Calu3 (cell line): Measurements from ENCODE around the gene NXPE4. TPM values are rescaled to one million over a fixed set of nuclear protein-coding genes. Genes with fewer than 3 reads are reported as not detected.
"Not testable (repeated sequence)": the region's sequence is repeated elsewhere in the genome, so short reads cannot be mapped to it uniquely, and the experiment has no call there.

Experiments used
- BruUV-seq: library from RNA; stranded (reverse); fragments of 400-500 nt; replicated peaks from 2 replicates; lab custom pipeline; 2021; lab: Mats Ljungman, UMichigan
- CTCF ChIA-PET: fragments of 300-600 bp; sonication (Branson Sonifier 250); formaldehyde crosslinking; loops from one replicate; lab custom pipeline; 2022; ENCODE audit warnings: antibody characterized with exemption; lab: Charles Lee
- DNase-seq: peaks from one replicate; pipeline ENCODE4 v3.0.0; 2022
- H3K27ac Mint-ChIP-seq: one replicate; pipeline ENCODE4 v1.8.0; 2022; ENCODE audit warnings: mixed read lengths; ENCODE audit not compliant: unreplicated experiment
- H3K27me3 Mint-ChIP-seq: one replicate; pipeline ENCODE4 v1.8.0; 2022; ENCODE audit warnings: mixed read lengths; ENCODE audit not compliant: unreplicated experiment
- H3K36me3 Mint-ChIP-seq: one replicate; pipeline ENCODE4 v1.8.0; 2022; ENCODE audit warnings: mild to moderate bottlenecking, moderate library complexity, mixed read lengths; ENCODE audit not compliant: insufficient read depth, unreplicated experiment
- H3K4me1 Mint-ChIP-seq: one replicate; pipeline ENCODE4 v1.8.0; 2022; ENCODE audit warnings: mild to moderate bottlenecking, low read depth, mixed read lengths; ENCODE audit not compliant: unreplicated experiment
- H3K4me3 Mint-ChIP-seq: one replicate; pipeline ENCODE4 v1.8.0; 2022; ENCODE audit warnings: mild to moderate bottlenecking, low read depth, moderate library complexity, mixed read lengths; ENCODE audit not compliant: unreplicated experiment
- H3K9me3 Mint-ChIP-seq: one replicate; pipeline ENCODE4 v1.8.0; 2022; ENCODE audit warnings: low read depth, mixed read lengths; ENCODE audit not compliant: unreplicated experiment
- CTCF ChIP-seq: fragments of 200-600 bp; IDR thresholded peaks from one replicate; pipeline ENCODE4 v1.8.0; 2022; ENCODE audit warnings: antibody characterized with exemption; ENCODE audit not compliant: unreplicated experiment
- intact Hi-C: fragments of 100-400 bp; cut with micrococcal nuclease; formaldehyde crosslinking; loops from one replicate; pipeline ENCODE4 v1.10.0; 2022; ENCODE audit not compliant: unreplicated experiment
- total RNA-seq: library from RNA; stranded (reverse); gene quantifications from 2 replicates; pipeline ENCODE4 v1.2.3, GENCODE V29; 2022

NXPE4 gene
- total RNA-seq, 1 experiment from 2014 or later, result not detected

- H3K27ac Mint-ChIP-seq, result no peak overlapping the region
- no peak overlapping the region for H3K4me3 Mint-ChIP-seq
- intact Hi-C loops, result no loop called here
- CTCF ChIA-PET, result no interaction called here
- no peaks in the 10 kb centered on the region for H3K4me1 Mint-ChIP-seq
- BruUV-seq, result no TSS peak
- H3K36me3 Mint-ChIP-seq, result no peaks in the 10 kb centered on the region
- no peak for DNase-seq
- no peaks in the 10 kb centered on the region for H3K9me3 Mint-ChIP-seq
- no peaks in the 10 kb centered on the region for H3K27me3 Mint-ChIP-seq
- no peak for TF ChIP-seq CTCF
Measured at GRCh38 chr11:114604179-114604813, 8.7 kb upstream of the NXPE4 start.

- H3K4me3 Mint-ChIP-seq, CTCF ChIA-PET, BruUV-seq: not testable (repeated sequence)
Measured at GRCh38 chr11:114603151-114603550, 7.6 kb upstream of the NXPE4 start.

GRCh38 chr11:114598461-114598860 is 2.9 kb upstream of the NXPE4 start:
- intact Hi-C loops, result no loop called here
- no peaks in the 10 kb centered on the region for H3K27me3 Mint-ChIP-seq
- H3K27ac Mint-ChIP-seq, result no peak overlapping the region
- no peaks in the 10 kb centered on the region for H3K36me3 Mint-ChIP-seq
- H3K9me3 Mint-ChIP-seq, result no peaks in the 10 kb centered on the region
- H3K4me1 Mint-ChIP-seq, result no peaks in the 10 kb centered on the region
- TF ChIP-seq CTCF, result no peak
- H3K4me3 Mint-ChIP-seq, result no peak overlapping the region
- no peak for DNase-seq
- CTCF ChIA-PET, result no interaction called here
- no TSS peak for BruUV-seq

More at GRCh38 chr11:114603151-114603550, 7.6 kb upstream of the NXPE4 start:
- H3K27ac Mint-ChIP-seq, H3K36me3 Mint-ChIP-seq, H3K27me3 Mint-ChIP-seq, H3K9me3 Mint-ChIP-seq, intact Hi-C loops, H3K4me1 Mint-ChIP-seq, DNase-seq: not testable (repeated sequence)

- Mint-ChIP-seq H3K27ac (no peak overlapping the region), H3K36me3 (no peaks in the 10 kb centered on the region), H3K4me1 (no peaks in the 10 kb centered on the region), H3K4me3 (no peak overlapping the region), H3K27me3 (no peaks in the 10 kb centered on the region), H3K9me3 (no peaks in the 10 kb centered on the region)
- intact Hi-C loops, result no loop called here
- no peak for TF ChIP-seq CTCF
- no peak for DNase-seq
- no TSS peak for BruUV-seq
- CTCF ChIA-PET, result no interaction called here
Measured at GRCh38 chr11:114596175-114596919, 761 bp upstream of the NXPE4 start.

- TF ChIP-seq CTCF, result no peak
- Mint-ChIP-seq H3K4me1 (no peaks in the 10 kb centered on the region), H3K36me3 (no peaks in the 10 kb centered on the region), H3K4me3 (no peak overlapping the region), H3K27me3 (no peaks in the 10 kb centered on the region), H3K9me3 (no peaks in the 10 kb centered on the region), H3K27ac (no peak overlapping the region)
- BruUV-seq, result no TSS peak
- DNase-seq, result no peak
- CTCF ChIA-PET, result no interaction called here
- intact Hi-C loops, result no loop called here
Measured at GRCh38 chr11:114594703-114595102, 883 bp downstream of the NXPE4 start.
